Activated CD4-positive, alpha-beta T cell treated with anti-CD3 and anti-CD28 coated beads for 36 hours (primary cell): ENCODE results near the gene PDCD1LG2. TPM values are rescaled to one million over a fixed set of nuclear protein-coding genes. Genes with fewer than 3 reads are reported as not detected.

Experiments used
- ATAC-seq: fragments of 200-7000 bp; cut with Tn5 transposase; one replicate; pipeline ENCODE4 v1.10.0; 2021; ENCODE audit warnings: mild to moderate bottlenecking, moderate library complexity
- CTCF ChIA-PET: fragments of 350-600 bp; sonication (Branson Sonifier 250); formaldehyde crosslinking; loops from one replicate; lab custom pipeline; 2021; ENCODE audit warnings: antibody characterized with exemption; lab: Charles Lee
- POLR2A ChIA-PET: fragments of 350-600 bp; sonication (Branson Sonifier 250); formaldehyde crosslinking; loops from one replicate; lab custom pipeline; 2021; ENCODE audit warnings: antibody characterized with exemption, inconsistent platforms; lab: Charles Lee
- DNase-seq: peaks from one replicate; pipeline ENCODE4 v3.0.0-alpha.2; 2020
- H3K27ac Mint-ChIP-seq: one replicate; pipeline ENCODE4 v1.8.0; 2021; ENCODE audit warnings: mixed read lengths
- H3K27me3 Mint-ChIP-seq: one replicate; pipeline ENCODE4 v1.8.0; 2021; ENCODE audit warnings: mixed read lengths
- H3K36me3 Mint-ChIP-seq: one replicate; pipeline ENCODE4 v1.8.0; 2021; ENCODE audit warnings: low read depth, mixed read lengths
- H3K4me1 Mint-ChIP-seq: one replicate; pipeline ENCODE4 v1.8.0; 2021; ENCODE audit warnings: mixed read lengths
- H3K4me3 Mint-ChIP-seq: one replicate; pipeline ENCODE4 v1.8.0; 2021; ENCODE audit warnings: mild to moderate bottlenecking, moderate library complexity, mixed read lengths
- H3K9me3 Mint-ChIP-seq: one replicate; pipeline ENCODE4 v1.8.0; 2021; ENCODE audit warnings: low read depth, mixed read lengths
- intact Hi-C, 2 experiments: fragments of 100-400 bp; cut with DNase I in 1 of 2; cut with micrococcal nuclease in 1 of 2; formaldehyde crosslinking; loops; one replicate each; pipeline versions ENCODE4 v1.14.2 to v1.15.1; 2022 to 2024; cut with DNase I, micrococcal nuclease
- total RNA-seq, 2 experiments: library from RNA; stranded (reverse); gene quantifications; one replicate each; pipeline ENCODE4 v1.2.3, GENCODE V29; 2021

The PDCD1LG2 gene
- total RNA-seq, 2 experiments from 2014 or later = 0.43 to 0.81 TPM

GRCh38 chr9:5513966-5514616 lies 3.8 kb downstream of the PDCD1LG2 start:
- Mint-ChIP-seq H3K4me3 (no peak overlapping the region), H3K9me3 (no peaks in the 10 kb centered on the region), H3K27ac (no peak overlapping the region), H3K27me3 (no peaks in the 10 kb centered on the region), H3K36me3 (no peaks in the 10 kb centered on the region), H3K4me1 (peaks cover 60% of the 10 kb centered on the region)
- CTCF ChIA-PET = no interaction called here
- intact Hi-C loops = no loop called here
- DNase-seq = no peak
- POLR2A ChIA-PET = no interaction called here
- ATAC-seq = no peak

DNA sequence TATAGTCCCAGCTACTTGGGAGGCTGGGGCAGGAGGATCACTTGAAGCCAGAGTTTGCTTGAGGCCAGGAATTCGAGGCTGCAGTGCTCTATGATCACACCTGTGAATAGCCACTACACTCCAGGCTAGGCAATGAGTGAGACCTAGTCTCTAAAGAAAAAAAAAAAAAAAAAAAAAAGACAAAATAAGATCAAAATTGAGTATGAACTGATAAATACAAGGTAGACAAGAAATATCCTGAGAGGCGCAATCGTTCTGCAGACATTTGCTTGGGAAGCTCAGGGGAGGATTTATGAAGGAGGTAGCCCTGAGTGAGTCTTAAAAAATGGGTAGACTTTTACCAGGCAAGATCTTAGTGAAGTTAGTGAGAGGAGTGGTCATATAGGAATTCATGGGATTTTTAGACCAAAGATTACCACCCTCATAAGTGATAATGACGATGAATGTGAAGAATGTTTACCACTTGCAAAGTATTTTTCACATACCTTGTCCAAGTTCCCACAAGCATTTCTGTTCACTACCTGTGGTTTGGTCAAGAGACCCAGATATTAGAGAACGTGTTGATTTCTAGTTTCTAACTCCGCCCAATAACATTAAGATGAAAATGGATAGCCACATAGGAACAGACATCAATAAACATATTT lies 4.4 kb downstream of the PDCD1LG2 start:
- Mint-ChIP-seq H3K27ac (no peak overlapping the region), H3K9me3 (peaks cover 2% of the 10 kb centered on the region), H3K4me1 (peaks cover 60% of the 10 kb centered on the region), H3K27me3 (no peaks in the 10 kb centered on the region), H3K4me3 (no peak overlapping the region), H3K36me3 (no peaks in the 10 kb centered on the region)
- ATAC-seq (no peak), DNase-seq (no peak)
- ChIA-PET CTCF (no interaction called here), POLR2A (interaction anchor here (0.6 kb wide), 1 partner anchor 250 kb away, joined by 4 read pairs; no protein-coding TSS in a partner anchor)
- intact Hi-C loops = no loop called here

DNA sequence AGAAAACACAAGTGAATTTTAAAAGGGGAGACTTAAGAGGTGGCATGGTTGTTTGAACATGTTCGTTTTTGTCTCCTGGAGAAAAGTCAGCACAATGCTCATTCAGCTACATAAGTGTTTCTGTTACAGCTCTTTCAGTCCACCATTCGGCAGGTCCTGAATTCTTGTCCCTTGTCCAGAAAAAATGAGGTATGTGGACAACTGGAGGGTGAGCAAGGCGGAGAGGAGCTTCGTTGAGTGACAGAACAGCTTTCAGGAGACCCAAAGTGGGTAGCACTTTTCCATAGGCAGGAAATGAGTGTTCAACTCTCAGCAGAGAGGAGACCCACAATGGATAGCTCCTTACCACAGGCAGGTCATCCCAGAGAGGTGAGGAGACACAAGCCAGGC lies 4.9 kb downstream of the PDCD1LG2 start:
- intact Hi-C loops = no loop called here
- H3K27ac Mint-ChIP-seq = no peak overlapping the region
- H3K9me3 Mint-ChIP-seq = peaks cover 2% of the 10 kb centered on the region
- H3K4me3 Mint-ChIP-seq = no peak overlapping the region
- POLR2A ChIA-PET = interaction anchor here (0.6 kb wide), 1 partner anchor 249 kb away, joined by 4 read pairs; no protein-coding TSS in a partner anchor
- no peak for DNase-seq
- CTCF ChIA-PET = no interaction called here
- no peaks in the 10 kb centered on the region for H3K36me3 Mint-ChIP-seq
- no peaks in the 10 kb centered on the region for H3K27me3 Mint-ChIP-seq
- ATAC-seq = no peak
- H3K4me1 Mint-ChIP-seq = peaks cover 56% of the 10 kb centered on the region

DNA sequence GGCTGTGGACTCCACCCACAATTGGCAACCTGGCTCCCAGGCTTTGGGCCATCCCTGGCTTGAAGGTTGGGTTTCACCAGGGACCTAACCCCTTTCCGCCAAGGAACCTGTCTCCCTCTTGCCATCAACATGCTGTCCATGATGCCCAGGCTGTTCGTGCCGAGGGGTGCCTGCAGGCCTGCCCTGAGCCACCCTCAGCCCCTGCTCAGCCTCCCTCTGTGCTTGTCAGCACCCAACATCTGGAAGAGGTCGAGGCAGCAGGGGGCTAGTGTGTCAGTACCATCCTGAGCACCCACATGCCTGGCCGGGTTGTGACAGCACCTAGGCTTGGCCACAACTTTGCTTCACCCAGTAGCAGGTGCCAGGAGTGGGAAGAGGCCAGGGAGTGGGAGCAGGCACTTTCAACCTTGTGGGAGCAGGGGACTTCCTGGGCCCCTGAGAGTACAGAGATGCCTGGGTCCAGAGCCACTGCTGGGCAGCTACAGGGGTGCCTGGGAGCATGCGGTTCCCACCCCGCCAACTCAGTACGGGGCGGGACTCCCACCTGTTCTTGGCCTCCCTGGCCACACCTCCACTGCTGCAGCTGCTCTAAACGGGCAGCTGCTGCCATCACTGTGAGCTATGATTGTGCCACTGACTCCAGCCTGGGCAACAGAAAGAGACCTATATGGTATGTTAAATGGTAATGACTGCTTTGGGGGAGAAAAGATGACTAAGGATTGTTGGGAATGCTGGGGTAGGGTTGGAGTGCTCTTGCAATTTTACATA lies 6.3 kb downstream of the PDCD1LG2 start:
- POLR2A ChIA-PET = no interaction called here
- H3K9me3 Mint-ChIP-seq = peaks cover 3% of the 10 kb centered on the region
- peaks cover 42% of the 10 kb centered on the region for H3K4me1 Mint-ChIP-seq
- H3K36me3 Mint-ChIP-seq = no peaks in the 10 kb centered on the region
- H3K27me3 Mint-ChIP-seq = no peaks in the 10 kb centered on the region
- DNase-seq (no peak), ATAC-seq (no peak)
- intact Hi-C loops = no loop called here
- H3K27ac Mint-ChIP-seq = no peak overlapping the region
- H3K4me3 Mint-ChIP-seq = no peak overlapping the region
- CTCF ChIA-PET = interaction anchor here (1.2 kb wide), 1 partner anchor 57 kb away, joined by 3 read pairs; no protein-coding TSS in a partner anchor

- no peaks in the 10 kb centered on the region for H3K27me3 Mint-ChIP-seq
- intact Hi-C loops = no loop called here
- DNase-seq (no peak), ATAC-seq (peak; percentile 85)
- H3K9me3 Mint-ChIP-seq = peaks cover 3% of the 10 kb centered on the region
- ChIA-PET POLR2A (interaction anchor here (0.6 to 1.0 kb wide), 3 partner anchors 46 to 82 kb away, joined by 3 to 6 read pairs (median 4); partner anchors contain the start of gene PLGRKT), CTCF (interaction anchor here (0.7 to 1.7 kb wide), 5 partner anchors 12 to 71 kb away, joined by 3 to 6 read pairs (median 3); partner anchors contain the start of gene CD274)
- H3K36me3 Mint-ChIP-seq = no peaks in the 10 kb centered on the region
- H3K27ac Mint-ChIP-seq = peak overlapping the region; percentile 40
- H3K4me3 Mint-ChIP-seq = no peak overlapping the region
- H3K4me1 Mint-ChIP-seq = peaks cover 28% of the 10 kb centered on the region
These were observed 8.0 kb downstream of the PDCD1LG2 start for GRCh38 chr9:5518171-5518936.

DNA sequence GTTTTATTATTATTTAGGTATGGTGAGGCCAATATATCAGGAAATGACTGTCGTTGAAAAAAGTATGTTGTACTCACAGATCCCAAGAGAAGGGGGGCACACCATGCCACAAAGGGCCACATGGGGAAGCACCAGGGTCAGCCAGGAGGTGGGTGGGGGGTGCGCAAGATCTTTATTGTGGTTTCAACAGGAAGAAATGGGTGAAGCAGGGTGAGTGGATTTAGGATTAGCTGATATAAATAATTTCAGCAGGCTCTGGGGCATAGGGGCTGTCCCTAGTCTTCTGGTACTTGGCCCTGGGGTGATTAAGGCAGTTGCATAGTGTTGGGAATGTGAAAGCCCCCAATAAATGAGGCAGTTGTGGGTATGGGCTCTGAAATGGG lies 8.6 kb downstream of the PDCD1LG2 start:
- peak; percentile 59 for ATAC-seq
- ChIA-PET POLR2A (interaction anchor here (0.6 to 1.0 kb wide), 2 partner anchors 46 to 96 kb away, joined by 3 to 4 read pairs; no protein-coding TSS in a partner anchor), CTCF (interaction anchor here (1.4 to 1.7 kb wide), 2 partner anchors 11 to 71 kb away, joined by 3 to 6 read pairs; no protein-coding TSS in a partner anchor)
- H3K4me3 Mint-ChIP-seq = no peak overlapping the region
- peak overlapping the region; percentile 40 for H3K27ac Mint-ChIP-seq
- intact Hi-C loops = no loop called here
- H3K36me3 Mint-ChIP-seq = no peaks in the 10 kb centered on the region
- peaks cover 3% of the 10 kb centered on the region for H3K9me3 Mint-ChIP-seq
- H3K4me1 Mint-ChIP-seq = peaks cover 28% of the 10 kb centered on the region
- peak; percentile 64 for DNase-seq
- no peaks in the 10 kb centered on the region for H3K27me3 Mint-ChIP-seq

DNA sequence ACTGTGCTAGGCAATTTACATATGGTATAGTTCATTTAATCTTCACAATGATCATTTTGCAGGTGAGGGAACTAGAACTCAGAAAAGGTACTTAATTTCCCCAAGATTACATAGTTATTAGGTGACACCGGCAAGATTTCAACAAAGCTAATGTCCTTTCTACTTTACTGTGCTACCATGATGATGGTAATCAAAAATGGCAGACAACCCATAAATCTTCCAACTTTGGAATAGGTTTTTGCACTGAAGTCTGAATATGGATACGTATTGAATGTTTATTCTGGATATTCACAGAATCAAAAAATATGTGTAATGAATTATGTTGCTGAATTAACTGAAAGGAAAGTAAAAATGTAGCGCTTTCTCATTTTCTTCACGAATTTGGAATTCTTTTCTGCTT lies 13.8 kb downstream of the PDCD1LG2 start:
- Mint-ChIP-seq H3K27me3 (no peaks in the 10 kb centered on the region), H3K4me3 (no peak overlapping the region), H3K9me3 (peaks cover 3% of the 10 kb centered on the region), H3K36me3 (no peaks in the 10 kb centered on the region), H3K4me1 (peaks cover 7% of the 10 kb centered on the region), H3K27ac (no peak overlapping the region)
- intact Hi-C loops = loop anchor here in 1 of 2 experiments (5.0 kb wide), 1 partner anchor 43 kb away; no protein-coding TSS in a partner anchor
- ATAC-seq = no peak
- ChIA-PET POLR2A (no interaction called here), CTCF (interaction anchor here (1.4 to 1.9 kb wide), 2 partner anchors 13 to 25 kb away, joined by 4 to 8 read pairs; partner anchors contain the start of gene PDCD1LG2)
- DNase-seq = no peak

DNA sequence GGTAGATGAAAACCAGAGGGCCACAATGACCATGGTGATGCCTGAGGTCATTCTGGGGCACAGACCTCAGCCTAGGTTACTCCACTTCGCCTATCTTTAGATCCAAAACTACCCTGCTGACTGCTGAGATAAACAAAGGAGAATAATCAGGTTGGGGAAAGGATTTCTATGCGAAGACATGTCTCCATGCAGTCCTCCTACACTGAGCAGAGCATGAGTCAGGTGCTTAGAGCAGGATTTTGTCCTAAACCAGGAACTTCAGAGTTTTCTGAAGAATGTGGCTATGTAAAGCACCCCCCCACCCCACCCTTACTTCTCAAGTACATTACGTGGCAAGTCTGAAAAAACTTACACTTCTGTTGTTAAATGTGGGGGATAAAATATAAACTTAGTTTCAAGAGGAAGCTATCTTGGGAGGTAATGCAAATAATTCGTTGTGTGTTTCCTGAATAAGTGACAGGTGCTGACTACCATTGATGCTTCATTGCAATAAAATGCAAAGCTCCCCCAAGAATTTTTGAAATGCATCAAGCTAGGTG lies 19.4 kb downstream of the PDCD1LG2 start:
- H3K27ac Mint-ChIP-seq = peak overlapping the region; percentile 12
- ATAC-seq = no peak
- intact Hi-C loops = no loop called here
- ChIA-PET CTCF (interaction anchor here (0.6 to 1.4 kb wide), 3 partner anchors 11 to 437 kb away, joined by 3 read pairs; no protein-coding TSS in a partner anchor), POLR2A (no interaction called here)
- no peaks in the 10 kb centered on the region for H3K27me3 Mint-ChIP-seq
- DNase-seq = no peak
- no peaks in the 10 kb centered on the region for H3K36me3 Mint-ChIP-seq
- no peak overlapping the region for H3K4me3 Mint-ChIP-seq
- H3K9me3 Mint-ChIP-seq = no peaks in the 10 kb centered on the region
- H3K4me1 Mint-ChIP-seq = peaks cover 45% of the 10 kb centered on the region

DNA sequence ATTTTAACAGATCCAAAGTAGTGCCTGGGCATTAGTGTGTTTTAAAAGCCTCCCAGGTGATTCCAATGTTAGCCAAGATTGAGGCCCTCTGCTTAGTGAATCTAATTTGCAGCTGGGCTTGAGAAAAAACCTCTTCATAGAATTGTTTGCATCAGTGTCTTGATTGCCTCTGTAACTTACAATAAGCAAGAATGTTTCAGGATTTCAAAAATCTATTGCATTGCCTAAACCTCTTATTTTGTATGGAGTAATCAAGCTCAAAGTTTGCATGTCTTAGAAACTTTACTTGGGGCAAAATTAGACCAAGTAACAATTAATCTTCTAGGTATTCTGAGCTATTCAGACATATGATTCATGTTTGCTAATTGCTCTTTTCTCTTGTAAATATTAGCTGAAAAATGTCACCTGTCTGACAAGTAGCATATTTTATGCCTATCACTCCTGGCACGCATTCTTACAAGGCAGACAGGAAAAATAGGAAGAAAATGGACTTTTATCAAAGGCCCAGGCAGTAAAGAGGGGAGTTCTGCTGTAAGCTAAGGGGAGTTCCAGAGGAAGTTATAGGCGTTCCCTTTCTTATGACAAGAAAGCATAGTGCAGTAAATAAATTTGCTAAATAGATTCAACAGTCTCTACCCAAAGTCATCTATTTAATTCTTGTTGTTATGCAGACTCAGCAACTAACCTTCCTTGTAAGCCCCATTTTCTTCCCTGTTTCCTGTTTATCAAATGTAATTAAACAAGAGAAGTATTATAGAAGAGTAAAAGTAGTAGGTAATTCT lies 21.0 kb downstream of the PDCD1LG2 start:
- POLR2A ChIA-PET = interaction anchor here (1.0 kb wide), 1 partner anchor 13 kb away, joined by 3 read pairs; no protein-coding TSS in a partner anchor
- Mint-ChIP-seq H3K27me3 (no peaks in the 10 kb centered on the region), H3K27ac (peak overlapping the region; percentile 35), H3K4me1 (peaks cover 45% of the 10 kb centered on the region), H3K36me3 (no peaks in the 10 kb centered on the region), H3K4me3 (no peak overlapping the region), H3K9me3 (no peaks in the 10 kb centered on the region)
- CTCF ChIA-PET = interaction anchor here (1.1 kb wide), 1 partner anchor 29 kb away, joined by 3 read pairs; no protein-coding TSS in a partner anchor
- intact Hi-C loops = no loop called here
- DNase-seq = no peak
- ATAC-seq = peak; percentile 66

DNA sequence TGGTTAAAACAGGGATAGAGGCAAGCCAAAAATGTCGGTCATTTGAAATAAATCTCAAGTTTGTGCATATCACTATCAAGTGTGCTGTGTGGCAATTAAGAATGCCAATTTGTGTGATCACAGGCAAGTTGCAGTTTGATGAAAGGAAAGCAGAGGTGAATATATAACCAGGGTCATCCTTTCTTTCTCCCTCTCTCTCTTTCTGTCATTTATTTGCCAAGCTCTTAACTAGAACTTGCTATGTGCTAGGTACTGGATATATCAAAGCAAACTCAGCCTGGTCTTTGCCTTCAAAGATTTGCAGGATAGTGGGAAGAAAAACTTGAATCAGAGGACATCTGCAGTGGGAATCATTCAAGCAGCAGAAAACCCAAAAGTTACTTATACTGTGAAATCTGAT lies 22.0 kb downstream of the PDCD1LG2 start:
- DNase-seq (no peak), ATAC-seq (no peak)
- Mint-ChIP-seq H3K4me3 (no peak overlapping the region), H3K36me3 (no peaks in the 10 kb centered on the region), H3K27ac (no peak overlapping the region), H3K4me1 (peaks cover 45% of the 10 kb centered on the region), H3K9me3 (no peaks in the 10 kb centered on the region), H3K27me3 (no peaks in the 10 kb centered on the region)
- intact Hi-C loops = no loop called here
- ChIA-PET CTCF (interaction anchor here (1.0 to 1.1 kb wide), 2 partner anchors 58 to 68 kb away, joined by 3 to 4 read pairs; no protein-coding TSS in a partner anchor), POLR2A (interaction anchor here (1.0 kb wide), 1 partner anchor 12 kb away, joined by 3 read pairs; no protein-coding TSS in a partner anchor)
